ENCODE results near the gene AP3S2.

- TF ChIP-seq CTCF (IDR thresholded peaks at IDR 0.05; ENCODE audit: borderline replicate concordance, extremely low read depth, low read length, poor library complexity, severe bottlenecking) (no peak), EZH2 (IDR thresholded peaks at IDR 0.05; ENCODE audit: borderline replicate concordance, low read depth, low read length, severe bottlenecking) (no peak)
These were observed 83.0 kb downstream of the AP3S2 start for GRCh38 chr15:89810837-89811236.
